Spinal cord (tissue), 10 donors: Measurements from ENCODE around the gene FAM174C. TPM values are rescaled to one million over a fixed set of nuclear protein-coding genes. Genes with fewer than 3 reads are reported as not detected.
"Not testable (repeated sequence)": the region's sequence is repeated elsewhere in the genome, so short reads cannot be mapped to it uniquely, and the experiment has no call there.

Source experiments
- DNase-seq, 6 donors: peaks; one replicate each; pipeline versions ENCODE4 v3.0.0 to v3.0.0-alpha.2; 2013 to 2015; ENCODE audit warnings: low spot score in 6 of 6, low read depth in 4 of 6
- H3K27ac ChIP-seq: one replicate; pipeline ENCODE4 v1.5.1; 2013; ENCODE audit warnings: low read depth, low read length, control low read depth
- H3K27me3 ChIP-seq: one replicate; pipeline ENCODE4 v1.6.1; 2013; ENCODE audit warnings: low read length; ENCODE audit not compliant: control insufficient read depth, insufficient read depth
- H3K36me3 ChIP-seq: one replicate; pipeline ENCODE4 v1.6.1; 2013; ENCODE audit warnings: low read length; ENCODE audit not compliant: control insufficient read depth, insufficient read depth
- H3K4me1 ChIP-seq: one replicate; pipeline ENCODE4 v1.6.1; 2013; ENCODE audit warnings: low read length; ENCODE audit not compliant: control insufficient read depth, insufficient read depth
- H3K4me3 ChIP-seq: one replicate; pipeline ENCODE4 v1.5.1; 2013; ENCODE audit warnings: low read depth, low read length, control low read depth
- H3K9me3 ChIP-seq: one replicate; pipeline ENCODE4 v1.6.1; 2013; ENCODE audit warnings: low read length; ENCODE audit not compliant: control insufficient read depth, insufficient read depth
- WGBS: methylation state at CpG from one replicate; pipeline ENCODE4 v1.1.5; 2013; ENCODE audit warnings: missing lambda C conversion rate; ENCODE audit not compliant: insufficient coverage; 5-methylcytosine and 5-hydroxymethylcytosine counted together
- polyA plus RNA-seq, 2 donors: library from polyadenylated mRNA; unstranded; fragments of 120-200 nt; gene quantifications; one replicate each; pipeline ENCODE4 v1.2.1, GENCODE V29; 2013; ENCODE audit not compliant: insufficient read length in 2 of 2
- total RNA-seq, 2 donors: library from RNA; depleted of rRNA in 1 of 2; stranded (reverse); fragments of 120-200 nt in 1 of 2; fragments of >200 nt in 1 of 2; gene quantifications; one replicate each; pipeline versions ENCODE4 v1.2.3 to v1.2.4, GENCODE V29; 2013 to 2014
- donor health status: healthy.

Gene FAM174C
- total and polyA plus RNA-seq, 4 donors: 3.7 to 32.9 (median 25.2) TPM

DNA sequence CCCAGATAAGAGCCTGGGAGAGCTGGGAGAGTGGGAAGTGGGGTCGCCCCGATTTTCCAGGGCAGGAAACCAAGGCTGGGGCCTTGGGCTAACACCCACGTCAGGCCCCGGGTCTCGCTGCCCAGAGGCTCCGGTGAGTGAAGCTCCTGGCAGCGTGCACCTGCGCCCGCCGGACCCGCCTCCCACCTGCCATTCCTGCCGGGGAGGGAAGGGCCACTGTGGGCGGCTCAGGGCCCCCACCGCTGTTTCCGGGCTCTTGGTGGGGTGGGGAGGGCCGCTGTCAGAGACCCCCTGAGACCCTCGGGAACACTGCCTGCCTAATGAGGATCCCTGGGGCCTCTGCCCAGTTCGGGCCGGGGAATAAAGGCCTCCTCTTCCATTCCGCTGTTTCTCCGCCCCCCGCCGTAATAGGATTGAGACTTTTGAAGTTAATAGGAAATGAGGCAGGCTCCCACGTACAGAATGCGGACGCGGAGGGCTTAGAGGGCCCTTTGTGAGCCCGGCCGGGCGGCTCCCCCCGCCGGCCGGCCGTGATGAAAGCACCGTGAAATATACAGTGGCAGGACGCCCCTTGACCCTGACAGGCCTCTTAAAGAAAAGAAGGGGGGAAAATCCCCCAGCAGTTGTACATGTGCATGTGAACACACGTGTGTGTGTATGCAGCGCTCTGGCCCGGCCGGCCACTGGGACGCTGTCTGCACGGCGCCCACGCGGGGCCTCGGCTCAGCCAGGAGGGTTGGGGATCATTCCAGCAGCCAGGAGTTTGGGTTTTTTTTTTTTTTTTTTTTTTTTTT is 43.5 kb downstream of the FAM174C start:
- no peak overlapping the region for H3K4me3 ChIP-seq
- 31% methylated on average over 21 of the region's 46 CpGs for WGBS
- DNase-seq: peak in 1 of 6 donors; percentile 15
- peaks cover 32% of the 10 kb centered on the region for H3K4me1 ChIP-seq
- peaks cover 17% of the 10 kb centered on the region for H3K36me3 ChIP-seq
- H3K27ac ChIP-seq: no peak overlapping the region
- H3K9me3 ChIP-seq: no peaks in the 10 kb centered on the region
- no peaks in the 10 kb centered on the region for H3K27me3 ChIP-seq

GRCh38 chr19:1320282-1320650 is 44.9 kb downstream of the FAM174C start:
- H3K4me3 ChIP-seq, H3K9me3 ChIP-seq, H3K27ac ChIP-seq, H3K27me3 ChIP-seq, DNase-seq: not testable (repeated sequence)
- peaks cover 17% of the 10 kb centered on the region for H3K36me3 ChIP-seq
- 100% methylated on average over 1 of the region's 3 CpGs for WGBS
- peaks cover 39% of the 10 kb centered on the region for H3K4me1 ChIP-seq

GRCh38 chr19:1321539-1321938 is 46.2 kb downstream of the FAM174C start:
- no peak for DNase-seq
- peaks cover 38% of the 10 kb centered on the region for H3K4me1 ChIP-seq
- 87% methylated on average over 9 of the region's 9 CpGs for WGBS

DNA sequence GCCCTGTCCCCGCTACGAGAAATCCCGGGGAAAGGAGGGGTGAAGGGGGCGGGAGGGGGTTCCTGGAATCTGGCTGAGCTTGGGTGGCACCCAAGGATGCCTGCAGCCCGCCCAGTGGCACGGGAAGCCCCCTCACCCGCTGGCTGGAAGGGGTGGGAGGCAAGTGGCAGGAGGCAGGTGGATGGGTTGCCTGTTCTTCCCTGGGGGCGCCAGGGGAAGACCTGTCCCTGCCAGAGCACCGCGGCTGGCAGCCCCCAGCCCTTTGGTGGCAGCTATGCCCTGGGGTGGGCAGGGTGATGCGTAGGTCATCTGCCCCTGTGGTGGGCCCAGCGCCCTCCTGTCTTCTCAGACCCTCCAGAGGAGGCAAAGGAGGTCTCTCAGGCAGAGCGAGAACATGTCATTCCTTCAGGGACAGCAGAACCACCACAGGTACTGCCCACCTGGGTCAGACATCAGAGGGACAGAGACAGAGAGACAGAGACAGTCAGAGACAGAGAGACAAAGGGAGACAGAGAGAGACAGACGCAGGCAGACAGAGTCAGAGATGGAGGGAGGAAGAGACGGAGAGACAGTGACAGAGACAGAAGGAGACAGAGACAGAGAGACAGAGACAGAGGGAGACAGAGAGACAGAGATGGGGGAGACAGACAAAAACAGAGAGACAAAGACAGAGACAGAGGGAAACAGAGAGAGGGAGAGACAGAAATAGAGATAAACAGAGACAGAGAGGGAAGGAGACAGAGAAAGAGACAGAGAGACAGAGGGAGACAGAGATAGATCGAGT is 47.1 kb downstream of the FAM174C start:
- Histone ChIP-seq H3K36me3 (peaks cover 17% of the 10 kb centered on the region), H3K4me1 (peaks cover 38% of the 10 kb centered on the region), H3K27me3 (no peaks in the 10 kb centered on the region), H3K4me3 (no peak overlapping the region), H3K9me3 (no peaks in the 10 kb centered on the region), H3K27ac (no peak overlapping the region)
- WGBS: 84% methylated on average over 14 of the region's 16 CpGs
- DNase-seq: no peak

More at GRCh38 chr19:1321539-1321938, 46.2 kb downstream of the FAM174C start:
- Histone ChIP-seq H3K9me3 (no peaks in the 10 kb centered on the region), H3K36me3 (peaks cover 17% of the 10 kb centered on the region), H3K4me3 (no peak overlapping the region), H3K27me3 (no peaks in the 10 kb centered on the region), H3K27ac (no peak overlapping the region)

- Histone ChIP-seq H3K27me3 (no peaks in the 10 kb centered on the region), H3K27ac (peak overlapping the region; percentile 85), H3K4me3 (peak overlapping the region; percentile 59)
These were observed 49.0 kb downstream of the FAM174C start for GRCh38 chr19:1324249-1324805.

GRCh38 chr19:1324806-1325567 is 49.7 kb downstream of the FAM174C start:
- DNase-seq: peak; percentile 66 to 95 (median 78)
- 2% methylated on average over 66 of the region's 66 CpGs for WGBS
- Histone ChIP-seq H3K36me3 (peaks cover 15% of the 10 kb centered on the region), H3K27ac (peak overlapping the region; percentile 85), H3K27me3 (no peaks in the 10 kb centered on the region), H3K4me3 (peak overlapping the region; percentile 59), H3K4me1 (peaks cover 28% of the 10 kb centered on the region), H3K9me3 (no peaks in the 10 kb centered on the region)

More at GRCh38 chr19:1324249-1324805, 49.0 kb downstream of the FAM174C start:
- no peak for DNase-seq
- 81% methylated on average over 5 of the region's 12 CpGs for WGBS
- H3K9me3 ChIP-seq: no peaks in the 10 kb centered on the region
- peaks cover 28% of the 10 kb centered on the region for H3K4me1 ChIP-seq
- peaks cover 15% of the 10 kb centered on the region for H3K36me3 ChIP-seq

- DNase-seq: no peak
- peaks cover 15% of the 10 kb centered on the region for H3K36me3 ChIP-seq
- peak overlapping the region; percentile 59 for H3K4me3 ChIP-seq
- H3K27ac ChIP-seq: peak overlapping the region; percentile 85
- 76% methylated on average over 37 of the region's 38 CpGs for WGBS
- H3K9me3 ChIP-seq: no peaks in the 10 kb centered on the region
- peaks cover 28% of the 10 kb centered on the region for H3K4me1 ChIP-seq
- H3K27me3 ChIP-seq: no peaks in the 10 kb centered on the region
These were observed 50.4 kb downstream of the FAM174C start for GRCh38 chr19:1325568-1326294.

DNA sequence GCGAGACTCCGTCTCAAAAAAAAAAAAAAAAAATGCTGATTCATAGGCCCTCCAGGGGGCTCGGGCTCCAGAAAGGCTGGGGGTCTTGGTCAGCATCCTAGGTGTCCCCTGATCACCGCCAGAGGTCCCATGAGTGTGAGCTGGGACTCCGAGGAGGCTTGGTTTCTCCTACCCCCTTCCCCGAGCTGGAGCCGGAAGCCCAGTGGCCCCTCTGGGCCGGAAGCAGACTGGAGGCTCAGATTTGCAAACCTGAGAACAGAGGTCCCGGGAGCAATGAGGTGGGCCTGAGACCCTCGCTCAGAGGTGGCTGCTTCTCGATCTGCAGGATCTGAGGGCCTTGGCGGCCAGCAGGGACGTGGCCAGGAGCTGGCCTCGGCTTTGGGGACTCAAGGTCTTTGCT is 51.8 kb downstream of the FAM174C start:
- Histone ChIP-seq H3K36me3 (peaks cover 6% of the 10 kb centered on the region), H3K9me3 (no peaks in the 10 kb centered on the region), H3K4me3 (no peak overlapping the region), H3K27ac (no peak overlapping the region), H3K27me3 (no peaks in the 10 kb centered on the region), H3K4me1 (peaks cover 38% of the 10 kb centered on the region)
- no peak for DNase-seq
- 86% methylated on average over 11 of the region's 14 CpGs for WGBS
